ENCODE results near the gene RARS2.
"Not testable (repeated sequence)": the region's sequence is repeated elsewhere in the genome, so short reads cannot be mapped to it uniquely, and the experiment has no call there.

Gene RARS2, protein sequence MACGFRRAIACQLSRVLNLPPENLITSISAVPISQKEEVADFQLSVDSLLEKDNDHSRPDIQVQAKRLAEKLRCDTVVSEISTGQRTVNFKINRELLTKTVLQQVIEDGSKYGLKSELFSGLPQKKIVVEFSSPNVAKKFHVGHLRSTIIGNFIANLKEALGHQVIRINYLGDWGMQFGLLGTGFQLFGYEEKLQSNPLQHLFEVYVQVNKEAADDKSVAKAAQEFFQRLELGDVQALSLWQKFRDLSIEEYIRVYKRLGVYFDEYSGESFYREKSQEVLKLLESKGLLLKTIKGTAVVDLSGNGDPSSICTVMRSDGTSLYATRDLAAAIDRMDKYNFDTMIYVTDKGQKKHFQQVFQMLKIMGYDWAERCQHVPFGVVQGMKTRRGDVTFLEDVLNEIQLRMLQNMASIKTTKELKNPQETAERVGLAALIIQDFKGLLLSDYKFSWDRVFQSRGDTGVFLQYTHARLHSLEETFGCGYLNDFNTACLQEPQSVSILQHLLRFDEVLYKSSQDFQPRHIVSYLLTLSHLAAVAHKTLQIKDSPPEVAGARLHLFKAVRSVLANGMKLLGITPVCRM

DNA sequence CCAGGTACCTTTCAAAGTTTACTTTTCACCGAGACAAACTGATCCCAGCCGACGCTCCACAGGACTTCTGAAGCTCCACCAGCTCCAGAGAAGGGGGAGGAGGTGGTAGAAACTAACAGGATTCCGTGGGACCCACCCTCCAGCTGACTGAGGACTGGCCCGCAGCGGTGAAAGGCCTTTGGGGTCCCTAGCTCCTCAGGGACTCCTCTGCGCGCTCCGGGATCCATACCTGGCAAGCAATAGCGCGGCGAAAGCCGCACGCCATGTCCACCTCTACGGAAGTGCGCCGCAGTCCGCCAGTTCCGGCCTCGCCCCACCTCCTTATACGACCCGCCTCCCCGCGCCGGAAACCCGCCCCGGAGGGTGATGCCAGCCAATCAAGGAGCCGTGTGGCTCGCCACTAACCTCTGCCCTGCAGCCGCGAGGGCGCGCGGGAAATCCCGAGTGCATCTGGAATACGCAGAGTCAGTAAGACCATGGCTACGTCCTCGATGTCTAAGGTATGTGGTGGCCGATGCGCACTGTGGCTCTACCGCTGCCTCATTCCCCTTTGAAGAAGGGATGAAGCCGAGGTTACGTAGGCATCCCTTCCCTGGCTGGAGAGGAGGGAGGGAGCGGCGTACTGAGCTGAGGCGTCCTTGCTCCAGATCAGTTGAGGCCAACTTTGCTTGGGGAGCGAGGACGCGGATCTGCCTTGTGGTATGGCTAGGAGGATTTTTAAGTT is at the start of gene RARS2, which contains the start of gene ORC3:
TSS of gene RARS2 (minus strand) at position 295 of the 724 bp plus-strand sequence. CDS start at position 265, 30 bp downstream.
TSS of gene ORC3 (plus strand) at position 443 of the 724 bp plus-strand sequence. CDS start at position 477, 34 bp downstream.
- DNase-seq: peak; percentile 67 to 71

DNA sequence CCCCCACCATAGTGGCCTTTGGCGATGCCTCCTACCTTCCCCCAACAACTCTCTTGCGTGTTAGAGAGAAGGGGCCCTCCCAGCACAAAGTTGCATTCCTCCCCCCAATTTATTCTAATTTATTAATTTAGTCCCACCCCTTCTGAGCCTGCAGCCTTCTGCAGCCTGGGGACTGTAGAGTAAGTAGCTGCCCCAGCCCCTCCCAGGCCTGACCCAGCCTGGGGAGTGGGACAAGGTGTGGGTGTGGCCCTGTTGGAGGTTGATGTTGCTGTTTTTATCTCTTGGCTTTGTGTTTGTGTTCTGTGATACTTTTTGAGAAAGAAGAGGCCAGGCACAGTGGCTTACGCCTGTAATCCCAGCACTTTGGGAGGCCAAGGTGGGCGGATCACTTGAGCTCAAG is 49.6 kb upstream of the RARS2 start:
- DNase-seq: no peak

GRCh38 chr6:87637106-87637505 is 47.3 kb upstream of the RARS2 start:
- no peak for DNase-seq

DNA sequence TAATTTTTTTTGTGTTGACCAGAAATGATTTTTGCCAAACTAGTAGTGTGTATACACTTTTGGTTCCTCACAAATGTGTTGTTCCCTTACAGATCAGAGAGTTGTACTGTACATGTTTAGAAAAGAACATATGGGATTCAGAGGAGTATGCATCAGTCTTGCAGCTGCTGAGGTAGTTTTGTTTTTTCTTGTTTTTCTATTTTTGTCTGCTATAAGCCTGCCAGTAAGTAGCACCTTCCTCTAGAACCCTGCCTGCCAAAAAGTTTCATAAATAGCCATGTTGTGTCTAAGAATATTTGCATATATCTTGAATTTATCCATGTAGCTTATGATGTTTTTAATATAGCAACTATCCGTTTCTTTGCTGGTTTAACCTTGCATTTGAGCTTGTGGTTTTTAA is 46.5 kb upstream of the RARS2 start:
- no peak for DNase-seq

GRCh38 chr6:87633851-87634250 is 44.1 kb upstream of the RARS2 start:
- DNase-seq: no peak

DNA sequence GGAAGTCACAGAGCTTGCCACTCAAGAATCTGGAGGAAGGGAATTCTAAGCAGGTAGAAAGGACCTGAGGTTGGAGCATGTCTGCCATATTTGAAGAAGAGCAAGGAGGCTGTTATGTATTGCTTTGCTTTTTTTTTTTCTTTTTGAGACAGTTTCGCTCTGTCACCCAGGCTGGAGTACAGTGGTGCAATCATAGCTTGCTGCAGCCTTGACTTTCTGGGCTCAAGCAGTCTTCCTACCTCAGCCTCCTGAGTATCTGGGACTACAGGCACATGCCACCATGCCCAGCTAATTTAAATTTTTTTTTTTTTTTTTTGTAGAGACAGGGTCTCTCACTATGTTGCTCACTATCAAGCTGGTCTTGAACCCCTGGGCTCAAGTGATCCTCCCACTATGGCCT is 41.0 kb upstream of the RARS2 start:
- DNase-seq: no peak

GRCh38 chr6:87628881-87629280 is 39.1 kb upstream of the RARS2 start:
- no peak for DNase-seq

DNA sequence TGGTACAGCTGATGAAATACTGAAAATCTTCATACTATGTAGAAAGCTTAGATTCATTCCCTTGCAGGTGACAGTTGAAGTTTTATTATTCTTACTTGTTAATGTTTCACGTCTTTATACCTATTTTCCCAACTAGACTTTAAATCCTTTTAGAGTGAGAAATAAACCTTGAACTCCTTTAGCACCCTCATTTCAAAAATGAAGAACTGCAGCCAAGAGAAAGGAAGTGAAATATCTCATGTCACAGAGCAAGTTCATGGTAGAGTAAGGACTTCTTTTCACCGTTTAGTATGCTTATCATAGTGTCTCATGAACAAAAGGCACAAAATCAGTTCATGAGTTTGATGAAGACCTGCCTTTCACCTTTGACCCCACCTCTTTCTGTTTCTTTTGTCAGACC is 38.6 kb upstream of the RARS2 start:
- no peak for DNase-seq

- no peak for DNase-seq
Measured at GRCh38 chr6:87623248-87623647, 33.5 kb upstream of the RARS2 start.

- DNase-seq: no peak
Measured at GRCh38 chr6:87618531-87618930, 28.7 kb upstream of the RARS2 start.

GRCh38 chr6:87617405-87617804 is 27.6 kb upstream of the RARS2 start:
- DNase-seq: no peak

DNA sequence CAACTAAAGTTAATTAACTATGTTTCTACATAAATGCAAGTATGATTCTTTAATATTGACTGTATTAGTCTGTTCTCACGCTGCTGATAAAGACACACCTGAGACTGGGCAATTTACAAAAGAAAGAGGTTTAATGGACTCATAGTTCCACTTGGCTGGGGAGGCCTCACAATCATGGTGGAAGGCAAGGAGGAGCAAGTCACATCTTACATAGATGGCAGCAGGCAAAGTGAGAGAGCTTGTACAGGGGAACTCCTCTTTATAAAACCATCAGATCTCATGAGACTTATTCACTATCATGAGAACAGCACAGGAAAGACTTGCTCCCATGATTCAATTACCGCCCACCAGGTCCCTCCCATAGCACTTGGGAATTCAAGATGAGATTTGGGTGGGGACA is 23.2 kb upstream of the RARS2 start:
- not testable (repeated sequence) for DNase-seq

GRCh38 chr6:87608802-87609201 is 19.0 kb upstream of the RARS2 start:
- DNase-seq: no peak

- DNase-seq: no peak
Measured at GRCh38 chr6:87606199-87606598, 16.4 kb upstream of the RARS2 start.

GRCh38 chr6:87600576-87600975 is 10.8 kb upstream of the RARS2 start:
- DNase-seq: no peak

DNA sequence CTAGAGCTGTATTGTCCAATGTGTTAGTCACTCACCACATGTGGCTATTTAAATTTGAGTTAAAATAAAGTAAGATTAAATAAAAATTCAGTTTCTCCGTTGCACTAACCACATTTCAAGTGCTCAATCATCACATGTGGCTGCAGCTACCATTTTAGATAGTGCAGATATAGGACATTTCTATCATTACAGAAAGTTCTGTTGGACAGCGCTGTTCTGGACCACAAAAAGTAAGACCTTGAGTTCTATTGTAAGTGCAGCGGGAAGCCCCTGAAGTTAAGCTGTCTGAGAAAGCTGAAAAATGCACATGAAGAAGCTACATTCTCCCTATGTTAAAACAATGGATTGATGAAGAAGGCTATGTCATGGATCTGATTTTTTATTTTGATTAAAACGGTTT is 1.2 kb upstream of the RARS2 start:
- DNase-seq: no peak

- no peak for DNase-seq
Measured at GRCh38 chr6:87590417-87590880, 662 bp upstream of the RARS2 start.

- no peak for DNase-seq
Measured at GRCh38 chr6:87588756-87589407, 905 bp downstream of the RARS2 start.

DNA sequence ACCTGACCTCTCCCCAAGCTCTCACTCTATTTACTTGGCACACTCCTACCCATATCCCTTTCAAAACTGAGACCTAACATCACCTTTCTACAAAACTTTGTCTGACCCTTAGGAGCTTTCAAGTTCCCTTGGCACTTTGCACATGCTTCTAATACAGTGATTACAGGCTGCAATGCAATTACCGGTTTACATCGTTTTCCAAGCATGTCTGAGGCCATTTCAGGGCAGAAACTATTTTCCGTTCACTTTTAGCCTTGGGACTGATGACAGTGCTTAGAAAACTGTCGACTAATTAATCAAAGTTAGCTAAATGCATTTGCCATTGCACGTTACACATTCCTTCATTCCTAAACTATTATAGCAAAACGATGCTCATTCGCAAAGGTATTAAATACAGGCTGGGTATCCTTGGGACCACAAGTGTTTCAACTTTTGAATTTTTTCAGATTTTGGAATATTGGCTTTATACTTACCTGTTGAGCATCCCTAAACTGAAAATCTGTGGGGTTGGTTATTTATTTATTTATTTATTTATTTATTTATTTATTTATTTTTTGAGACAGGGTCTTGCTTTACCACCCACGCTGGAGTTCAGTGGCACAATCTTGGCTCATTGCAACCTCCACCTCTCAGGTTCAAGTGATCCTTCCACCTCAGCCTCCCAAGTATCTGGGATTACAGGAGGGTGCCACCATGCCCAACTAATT is 3.3 kb downstream of the RARS2 start:
- no peak for DNase-seq

DNA sequence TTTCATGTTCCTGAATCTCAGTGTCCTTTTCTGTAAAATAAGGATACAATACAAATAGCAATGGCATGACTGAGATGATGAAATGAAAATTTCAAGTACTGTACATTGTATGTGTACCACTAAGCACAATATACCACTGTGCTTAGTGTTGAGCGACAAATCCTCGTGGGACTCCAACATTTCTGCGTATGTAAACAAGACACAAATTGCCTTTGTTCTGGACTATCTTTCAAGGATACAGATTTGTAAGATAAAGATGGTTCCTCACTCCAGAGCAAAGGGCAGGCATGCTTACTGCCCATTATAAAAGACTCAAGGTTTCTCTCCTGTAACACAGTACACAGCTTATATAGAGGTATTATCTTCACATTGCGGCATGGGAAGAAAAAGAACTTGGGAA is 6.0 kb downstream of the RARS2 start:
- no peak for DNase-seq

DNA sequence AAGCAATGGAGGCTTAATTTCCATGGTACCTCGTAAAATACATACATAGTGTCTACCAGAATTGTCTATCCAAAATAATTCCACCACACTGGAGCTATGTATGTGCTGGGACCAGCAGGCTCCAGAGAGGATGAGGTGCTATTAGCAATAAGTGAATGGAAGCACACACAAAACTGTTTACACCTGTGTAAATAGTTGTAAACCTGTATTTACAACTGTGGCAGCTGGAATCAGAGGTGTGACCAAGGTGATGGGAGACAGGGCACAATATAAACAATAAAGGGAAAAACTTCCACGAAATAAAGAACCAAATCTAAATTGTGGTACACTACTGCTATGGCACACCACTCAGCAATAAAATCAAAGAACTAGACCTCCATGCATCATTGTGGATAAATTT is 14.4 kb downstream of the RARS2 start:
- DNase-seq: no peak

DNA sequence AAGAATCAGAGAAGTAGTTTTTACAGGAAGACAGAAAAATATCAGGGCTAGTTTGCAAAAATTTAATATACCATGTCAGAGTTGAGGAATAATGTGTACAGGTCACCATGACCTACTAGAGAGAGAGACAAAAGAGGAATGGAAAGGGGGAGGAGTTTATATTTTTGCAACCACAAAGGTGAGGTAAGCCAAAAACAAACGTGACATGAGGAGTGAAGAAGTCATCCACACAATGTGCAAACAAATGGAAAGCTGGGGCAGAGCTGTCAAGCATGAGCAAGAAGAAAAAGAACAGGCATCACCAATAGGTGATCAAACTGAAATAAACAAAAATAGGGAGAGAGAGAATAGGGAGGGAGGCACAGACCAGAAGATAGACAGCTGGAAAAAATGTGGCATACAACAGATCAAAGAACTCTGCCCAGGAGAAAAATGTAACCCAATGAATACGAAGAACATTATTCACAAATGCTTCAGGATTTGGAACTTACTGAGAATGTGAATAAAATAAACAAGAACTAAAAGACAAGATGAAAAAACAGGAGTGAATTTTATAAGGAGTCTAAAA is 15.5 kb downstream of the RARS2 start:
- no peak for DNase-seq

All from cerebellar nuclear complex (tissue), 1 donor.